ENCODE measurements around the gene BBLN.

DNA sequence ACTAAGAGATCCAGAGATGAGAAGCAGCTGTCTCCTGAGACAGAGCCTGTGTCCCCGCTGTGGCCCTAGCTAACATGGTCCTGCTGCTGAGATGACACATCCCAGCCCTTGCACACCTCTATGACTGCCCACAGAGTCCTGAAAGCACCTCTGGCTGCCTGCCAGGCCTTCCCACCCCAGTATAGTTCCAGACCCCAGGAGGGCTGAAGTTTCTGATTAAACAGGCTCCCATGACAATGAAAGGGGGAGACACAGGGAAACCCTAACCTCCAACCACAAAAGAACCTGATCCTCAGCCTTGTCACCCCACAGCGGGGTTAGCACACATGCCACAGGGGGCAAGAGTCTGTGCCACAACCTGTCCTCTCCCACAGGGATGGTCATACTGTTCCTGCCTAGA, 15.7 kb downstream of the BBLN start:
- TF ChIP-seq, protein P1, sequence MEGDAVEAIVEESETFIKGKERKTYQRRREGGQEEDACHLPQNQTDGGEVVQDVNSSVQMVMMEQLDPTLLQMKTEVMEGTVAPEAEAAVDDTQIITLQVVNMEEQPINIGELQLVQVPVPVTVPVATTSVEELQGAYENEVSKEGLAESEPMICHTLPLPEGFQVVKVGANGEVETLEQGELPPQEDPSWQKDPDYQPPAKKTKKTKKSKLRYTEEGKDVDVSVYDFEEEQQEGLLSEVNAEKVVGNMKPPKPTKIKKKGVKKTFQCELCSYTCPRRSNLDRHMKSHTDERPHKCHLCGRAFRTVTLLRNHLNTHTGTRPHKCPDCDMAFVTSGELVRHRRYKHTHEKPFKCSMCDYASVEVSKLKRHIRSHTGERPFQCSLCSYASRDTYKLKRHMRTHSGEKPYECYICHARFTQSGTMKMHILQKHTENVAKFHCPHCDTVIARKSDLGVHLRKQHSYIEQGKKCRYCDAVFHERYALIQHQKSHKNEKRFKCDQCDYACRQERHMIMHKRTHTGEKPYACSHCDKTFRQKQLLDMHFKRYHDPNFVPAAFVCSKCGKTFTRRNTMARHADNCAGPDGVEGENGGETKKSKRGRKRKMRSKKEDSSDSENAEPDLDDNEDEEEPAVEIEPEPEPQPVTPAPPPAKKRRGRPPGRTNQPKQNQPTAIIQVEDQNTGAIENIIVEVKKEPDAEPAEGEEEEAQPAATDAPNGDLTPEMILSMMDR (IDR thresholded peaks at IDR 0.05; ENCODE audit: low read depth, low read length, poor library complexity, severe bottlenecking): no peak
- no peak for TF ChIP-seq EZH2phosphoT487 (IDR thresholded peaks at IDR 0.05; ENCODE audit: borderline replicate concordance, low read length)

All from DOHH2 (cell line).